SK-N-MC (cell line): ENCODE results near the gene PTPRK.

Experiments used
- EZH2 ChIP-seq: fragments of 200-600 bp; sonication (generic); IDR thresholded peaks from one replicate; pipeline ENCODE4 v1.6.1; 2017; ENCODE audit warnings: antibody characterized with exemption
- FOXP2 ChIP-seq: optimal IDR thresholded peaks from 2 replicates; pipeline ENCODE3; 2011; ENCODE audit warnings: mild to moderate bottlenecking, moderate library complexity; ENCODE audit not compliant: insufficient read depth; ENCODE audit errors: extremely low read length, control extremely low read depth
- POLR2AphosphoS5 ChIP-seq: IDR thresholded peaks from 2 replicates; pipeline ENCODE4 v1.6.1; 2012; ENCODE audit warnings: mild to moderate bottlenecking, low read depth, low read length, borderline replicate concordance

- TF ChIP-seq EZH2 (no peak), POLR2AphosphoS5 (no peak), FOXP2 (no peak)
Observed at GRCh38 chr6:127998985-127999384, 521.4 kb downstream of the PTPRK start.
